MCF 10A (cell line): Measurements from ENCODE around the gene NAB1. TPM values are rescaled to one million over a fixed set of nuclear protein-coding genes. Genes with fewer than 3 reads are reported as not detected.

ENCODE experiments used
- BruUV-seq: library from RNA; stranded (reverse); fragments of 400-500 nt; replicated peaks from 2 replicates; lab custom pipeline; 2021; lab: Mats Ljungman, UMichigan
- CTCF ChIA-PET: fragments of 300-600 bp; sonication (Branson Sonifier 250); formaldehyde crosslinking; extraction: SDS; loops from one replicate; lab custom pipeline; 2021; ENCODE audit warnings: antibody characterized with exemption, inconsistent platforms; lab: Yijun Ruan, JAX
- POLR2A ChIA-PET: fragments of 300-600, 350-650 bp; sonication (Branson Sonifier 250); formaldehyde crosslinking; extraction: SDS; loops from one replicate; lab custom pipeline; 2020; ENCODE audit warnings: antibody characterized with exemption, inconsistent platforms; lab: Yijun Ruan, JAX
- DNase-seq: peaks from one replicate; pipeline ENCODE4 v3.0.0-alpha.2; 2018; ENCODE audit not compliant: unreplicated experiment
- H3K27ac Mint-ChIP-seq: one replicate; pipeline ENCODE4 v1.8.0; 2022; ENCODE audit warnings: mild to moderate bottlenecking, low read depth, mixed read lengths; ENCODE audit not compliant: unreplicated experiment
- H3K27me3 Mint-ChIP-seq: one replicate; pipeline ENCODE4 v1.8.0; 2022; ENCODE audit warnings: mixed read lengths; ENCODE audit not compliant: insufficient read depth, unreplicated experiment
- H3K36me3 Mint-ChIP-seq: one replicate; pipeline ENCODE4 v1.8.0; 2022; ENCODE audit warnings: mild to moderate bottlenecking, moderate library complexity, mixed read lengths; ENCODE audit not compliant: insufficient read depth, unreplicated experiment
- H3K4me1 Mint-ChIP-seq: one replicate; pipeline ENCODE4 v1.8.0; 2022; ENCODE audit warnings: mixed read lengths; ENCODE audit not compliant: insufficient read depth, unreplicated experiment
- H3K4me3 Mint-ChIP-seq: one replicate; pipeline ENCODE4 v1.8.0; 2022; ENCODE audit warnings: mild to moderate bottlenecking, moderate library complexity, mixed read lengths; ENCODE audit not compliant: unreplicated experiment
- H3K9me3 Mint-ChIP-seq: one replicate; pipeline ENCODE4 v1.8.0; 2022; ENCODE audit warnings: mixed read lengths; ENCODE audit not compliant: unreplicated experiment
- intact Hi-C: fragments of 100-400 bp; cut with micrococcal nuclease; formaldehyde crosslinking; loops from 2 replicates; pipeline ENCODE4 v1.14.1; 2022
- total RNA-seq: library from RNA; stranded (reverse); gene quantifications from 2 replicates; pipeline ENCODE4 v1.2.3, GENCODE V29; 2022
- TF ChIP-seq, protein P1 (sequence below): fragments of 200-600 bp; IDR thresholded peaks from one replicate; pipeline ENCODE4 v1.8.0; 2022; ENCODE audit warnings: antibody characterized with exemption, mild to moderate bottlenecking; ENCODE audit not compliant: unreplicated experiment

NAB1 gene
- total RNA-seq, 1 experiment from 2014 or later, result 48.5 TPM

DNA sequence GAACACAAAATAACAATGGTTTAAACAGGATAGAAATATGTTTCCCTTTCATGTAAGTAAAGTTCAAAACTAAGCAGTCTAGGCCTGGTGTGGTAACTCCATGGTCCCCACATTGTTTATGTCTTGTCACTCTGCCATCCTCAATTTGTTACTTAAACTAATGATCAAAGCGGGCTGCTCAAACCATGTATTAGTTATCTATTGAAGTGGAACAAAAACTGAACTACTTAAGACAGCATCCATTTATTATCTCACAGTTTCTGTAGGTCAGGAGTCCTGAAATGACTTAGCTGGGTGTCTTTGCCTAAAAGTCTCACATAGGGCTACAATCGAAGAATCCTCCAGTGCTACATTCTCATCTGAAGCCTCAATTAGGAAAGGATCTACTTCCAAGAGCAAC is 91.6 kb downstream of the NAB1 start:
- Mint-ChIP-seq H3K27ac (no peak overlapping the region), H3K36me3 (no peaks in the 10 kb centered on the region), H3K9me3 (peaks cover 6% of the 10 kb centered on the region), H3K4me3 (no peak overlapping the region), H3K4me1 (no peaks in the 10 kb centered on the region), H3K27me3 (no peaks in the 10 kb centered on the region)
- no TSS peak for BruUV-seq
- TF ChIP-seq, protein P1, sequence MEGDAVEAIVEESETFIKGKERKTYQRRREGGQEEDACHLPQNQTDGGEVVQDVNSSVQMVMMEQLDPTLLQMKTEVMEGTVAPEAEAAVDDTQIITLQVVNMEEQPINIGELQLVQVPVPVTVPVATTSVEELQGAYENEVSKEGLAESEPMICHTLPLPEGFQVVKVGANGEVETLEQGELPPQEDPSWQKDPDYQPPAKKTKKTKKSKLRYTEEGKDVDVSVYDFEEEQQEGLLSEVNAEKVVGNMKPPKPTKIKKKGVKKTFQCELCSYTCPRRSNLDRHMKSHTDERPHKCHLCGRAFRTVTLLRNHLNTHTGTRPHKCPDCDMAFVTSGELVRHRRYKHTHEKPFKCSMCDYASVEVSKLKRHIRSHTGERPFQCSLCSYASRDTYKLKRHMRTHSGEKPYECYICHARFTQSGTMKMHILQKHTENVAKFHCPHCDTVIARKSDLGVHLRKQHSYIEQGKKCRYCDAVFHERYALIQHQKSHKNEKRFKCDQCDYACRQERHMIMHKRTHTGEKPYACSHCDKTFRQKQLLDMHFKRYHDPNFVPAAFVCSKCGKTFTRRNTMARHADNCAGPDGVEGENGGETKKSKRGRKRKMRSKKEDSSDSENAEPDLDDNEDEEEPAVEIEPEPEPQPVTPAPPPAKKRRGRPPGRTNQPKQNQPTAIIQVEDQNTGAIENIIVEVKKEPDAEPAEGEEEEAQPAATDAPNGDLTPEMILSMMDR, result no peak
- POLR2A ChIA-PET, result no interaction called here
- CTCF ChIA-PET, result no interaction called here
- no peak for DNase-seq
- intact Hi-C loops, result no loop called here

Other genes starting within 250 kb of the NAB1 start
- 19.7 and 29.0 TPM in 2 replicates for gene MFSD6, start 240.7 kb upstream of the NAB1 start, total RNA-seq
- gene NEMP2, start 114.4 kb upstream of the NAB1 start, total RNA-seq, result 34.2 and 46.0 TPM in 2 replicates
- gene GLS, start 231.7 kb downstream of the NAB1 start, total RNA-seq, result 107 and 121 TPM in 2 replicates